GM12873 (cell line): ENCODE measurements around the gene FREY1.

Experiments used
- TF ChIP-seq, protein P1 (sequence below): IDR thresholded peaks from 2 replicates; pipeline ENCODE4 v1.5.1; 2012; ENCODE audit warnings: low read depth, mild to moderate bottlenecking, moderate library complexity, low read length, control low read depth; ENCODE audit not compliant: insufficient read depth; ENCODE audit errors: missing control alignments

The FREY1 gene

DNA sequence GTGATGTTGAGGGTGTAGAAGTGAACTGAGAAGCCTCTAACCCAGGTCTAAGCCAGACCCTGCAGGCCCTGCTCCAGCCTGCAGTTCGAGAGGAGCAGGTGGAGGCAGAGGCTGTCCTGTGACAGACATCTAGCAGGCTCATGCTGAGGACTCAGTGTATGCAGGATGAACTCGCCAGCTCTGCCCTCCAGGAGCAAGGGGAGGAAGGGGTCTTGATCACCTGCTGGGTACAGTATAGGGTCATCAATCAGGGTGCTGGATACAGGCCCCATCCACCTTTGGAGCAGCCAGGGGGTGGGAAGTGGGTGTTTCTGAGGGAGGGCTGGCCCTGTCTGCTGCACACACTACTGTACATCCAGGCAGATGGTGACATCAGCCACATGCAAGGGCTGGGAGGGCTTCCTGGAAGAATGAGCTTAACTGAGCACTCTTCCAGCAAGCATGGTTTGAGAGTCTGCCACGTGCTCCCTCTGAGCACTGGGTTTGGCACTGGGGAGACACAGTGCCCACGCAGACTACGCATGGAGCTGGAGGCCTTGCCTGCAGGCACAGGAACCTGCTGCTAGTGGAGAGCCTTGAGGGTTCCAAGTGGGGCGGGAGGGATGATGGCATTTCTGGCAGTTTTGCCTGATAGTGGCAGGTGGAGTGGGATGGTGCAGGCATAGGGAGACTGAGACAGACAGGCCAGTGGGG lies 12.4 kb downstream of the FREY1 start:
- TF ChIP-seq, protein P1, sequence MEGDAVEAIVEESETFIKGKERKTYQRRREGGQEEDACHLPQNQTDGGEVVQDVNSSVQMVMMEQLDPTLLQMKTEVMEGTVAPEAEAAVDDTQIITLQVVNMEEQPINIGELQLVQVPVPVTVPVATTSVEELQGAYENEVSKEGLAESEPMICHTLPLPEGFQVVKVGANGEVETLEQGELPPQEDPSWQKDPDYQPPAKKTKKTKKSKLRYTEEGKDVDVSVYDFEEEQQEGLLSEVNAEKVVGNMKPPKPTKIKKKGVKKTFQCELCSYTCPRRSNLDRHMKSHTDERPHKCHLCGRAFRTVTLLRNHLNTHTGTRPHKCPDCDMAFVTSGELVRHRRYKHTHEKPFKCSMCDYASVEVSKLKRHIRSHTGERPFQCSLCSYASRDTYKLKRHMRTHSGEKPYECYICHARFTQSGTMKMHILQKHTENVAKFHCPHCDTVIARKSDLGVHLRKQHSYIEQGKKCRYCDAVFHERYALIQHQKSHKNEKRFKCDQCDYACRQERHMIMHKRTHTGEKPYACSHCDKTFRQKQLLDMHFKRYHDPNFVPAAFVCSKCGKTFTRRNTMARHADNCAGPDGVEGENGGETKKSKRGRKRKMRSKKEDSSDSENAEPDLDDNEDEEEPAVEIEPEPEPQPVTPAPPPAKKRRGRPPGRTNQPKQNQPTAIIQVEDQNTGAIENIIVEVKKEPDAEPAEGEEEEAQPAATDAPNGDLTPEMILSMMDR, result no peak

DNA sequence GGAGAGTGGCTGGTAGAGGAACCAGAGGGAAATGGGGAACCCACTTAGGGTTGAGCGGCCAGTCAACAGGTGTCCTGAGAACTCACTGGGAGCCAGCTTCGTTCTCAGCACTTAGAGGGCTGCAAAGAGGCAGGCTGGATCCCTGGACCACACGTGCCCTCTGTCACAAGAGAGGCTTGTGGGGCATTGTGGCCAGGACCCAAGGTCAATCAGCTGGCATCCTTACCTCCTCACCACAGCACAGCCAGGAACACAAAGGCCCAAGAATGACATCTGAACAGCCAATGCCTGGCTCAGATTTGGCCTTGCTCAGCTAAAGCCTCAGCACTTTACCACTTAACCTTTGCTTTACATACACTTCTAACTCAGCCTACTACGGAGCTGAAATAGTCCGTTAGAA lies 14.2 kb downstream of the FREY1 start:
- TF ChIP-seq, protein P1, result no peak

DNA sequence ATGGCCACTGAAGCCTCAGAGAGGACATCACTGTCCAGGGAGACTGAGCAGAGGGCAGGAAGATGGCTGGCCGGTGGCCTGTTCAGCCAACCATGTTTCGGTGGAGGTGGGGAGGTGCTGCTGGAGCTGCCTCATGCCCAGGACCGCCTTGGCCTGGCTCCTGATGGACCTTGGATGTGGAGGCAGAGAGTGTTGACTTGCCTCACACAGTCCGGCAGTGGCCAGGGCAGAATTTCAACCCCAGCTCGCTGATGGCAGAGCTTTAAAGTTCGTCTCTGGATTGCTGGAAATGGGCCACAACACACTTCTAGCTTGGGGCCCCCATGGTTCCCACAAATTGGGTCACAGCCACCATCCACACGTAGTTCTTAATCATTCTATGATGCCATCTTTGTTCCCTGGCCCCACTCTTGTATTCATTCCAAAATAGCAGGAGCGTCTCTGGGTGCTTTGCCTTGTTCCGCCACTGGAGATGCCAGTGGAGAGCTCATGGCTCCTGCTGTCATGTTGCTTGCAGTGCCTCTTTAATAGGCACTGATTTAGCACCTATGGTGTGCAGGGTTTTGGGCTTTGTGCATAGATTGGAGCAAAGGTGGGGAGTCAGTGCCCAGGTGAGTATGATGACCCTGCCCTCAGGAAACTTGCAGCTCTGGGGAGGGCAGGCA lies 16.1 kb downstream of the FREY1 start:
- TF ChIP-seq, protein P1, result no peak

DNA sequence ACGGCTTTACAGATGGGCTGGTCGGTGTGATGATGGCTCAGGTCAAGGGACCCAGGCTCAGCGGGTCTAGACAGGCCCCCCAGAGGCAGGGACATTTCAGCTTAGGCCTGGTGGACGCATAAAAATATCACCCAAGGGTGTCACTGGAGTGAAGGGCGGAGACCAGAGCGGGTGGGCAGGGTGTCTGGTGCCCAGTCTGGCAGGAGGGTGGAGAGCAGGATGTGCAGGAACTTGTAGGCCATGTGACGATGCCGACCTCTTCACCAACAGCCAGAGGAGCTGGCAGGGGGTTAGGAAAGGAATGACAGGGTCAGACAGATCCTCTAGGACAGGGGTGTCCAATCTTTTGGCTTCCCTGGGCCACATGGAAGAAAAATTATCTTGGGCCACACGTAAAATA lies 17.1 kb downstream of the FREY1 start:
- TF ChIP-seq, protein P1, result no peak

DNA sequence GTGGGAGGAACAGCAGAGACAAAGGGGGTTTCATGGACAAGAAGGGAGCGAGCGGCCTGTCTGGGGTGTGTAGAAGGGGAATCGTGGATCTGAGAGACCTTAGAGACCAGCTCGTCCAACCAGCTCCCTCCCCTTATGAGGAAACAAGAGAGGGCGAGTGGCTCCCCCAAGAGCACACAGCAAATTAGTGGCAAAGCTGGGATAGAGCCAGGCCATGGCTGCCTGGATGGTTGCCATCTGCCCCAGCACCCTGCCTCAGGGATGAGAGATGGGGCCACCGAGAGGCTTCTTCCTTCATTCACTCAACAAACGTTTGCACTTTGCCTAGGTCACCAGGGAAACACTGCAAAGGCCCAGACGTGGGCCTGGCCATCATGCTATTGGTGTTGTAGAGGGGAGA lies 17.5 kb downstream of the FREY1 start:
- TF ChIP-seq, protein P1, result no peak

DNA sequence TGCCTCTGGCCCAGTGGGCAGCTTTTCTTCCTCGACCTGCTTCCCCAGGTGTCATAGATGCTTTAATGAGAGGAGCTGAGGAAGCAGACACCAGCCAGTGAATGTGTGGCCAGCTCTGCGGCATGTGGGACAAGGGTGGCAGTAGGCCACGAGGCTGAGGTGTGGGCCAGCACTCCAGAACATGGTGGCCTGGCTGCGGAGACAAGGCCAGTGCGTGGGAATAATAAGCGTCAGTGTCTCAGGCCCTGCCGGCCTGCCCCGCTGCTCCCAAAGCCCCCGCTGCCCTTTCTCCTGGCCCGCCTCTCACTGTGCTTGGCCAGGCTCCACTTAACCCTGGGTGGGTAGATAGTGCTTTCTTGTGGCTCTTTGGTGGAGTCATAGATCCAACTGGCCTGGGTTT lies 19.5 kb downstream of the FREY1 start:
- TF ChIP-seq, protein P1, result no peak

DNA sequence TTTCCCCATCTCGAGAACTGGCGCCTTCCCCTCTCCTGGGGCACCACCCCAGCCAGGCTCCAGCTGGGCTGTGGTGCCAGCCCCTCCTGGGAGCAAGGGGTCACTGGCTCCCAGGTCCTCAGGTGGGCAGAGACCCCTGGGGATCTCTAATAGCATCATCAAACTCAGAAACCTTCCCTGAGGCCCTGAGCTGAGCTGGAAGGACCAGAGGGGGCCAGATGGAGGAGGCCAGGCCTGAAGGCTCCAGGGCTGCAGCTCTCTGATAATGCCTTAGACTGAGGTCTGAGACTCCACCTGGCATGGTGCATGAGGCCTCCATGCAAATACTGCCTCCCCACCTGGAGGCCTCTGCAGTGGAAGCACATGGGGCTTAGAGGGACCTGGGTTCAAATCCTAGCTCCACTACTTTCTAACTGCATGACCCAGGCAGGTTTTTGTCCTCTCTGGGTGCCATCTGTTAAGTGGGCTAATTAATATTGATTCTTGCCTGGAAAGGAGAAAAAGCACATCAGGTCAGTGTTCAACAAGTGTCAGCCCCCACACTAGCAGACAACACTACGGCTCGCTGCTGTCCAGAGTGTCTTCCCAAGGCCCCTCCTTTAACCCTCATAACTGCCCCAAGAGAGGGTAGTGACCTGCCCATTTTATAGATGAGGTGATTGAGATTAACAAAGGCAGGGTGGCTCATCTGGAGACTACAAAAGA lies 20.1 kb downstream of the FREY1 start:
- TF ChIP-seq, protein P1, result no peak
